DMS153 treated with DMSO at 0.1 percent for 48 hours (cell line): Measurements from ENCODE around the gene NLN.
"Not testable (repeated sequence)": the region's sequence is repeated elsewhere in the genome, so short reads cannot be mapped to it uniquely, and the experiment has no call there.

Experiments
- DNase-seq: peaks from one replicate; lab custom pipeline; 2025; ENCODE audit not compliant: unreplicated experiment; lab: John Stamatoyannopoulos, UW

Gene NLN

GRCh38 chr5:65807494-65807893, 85.5 kb downstream of the NLN start:
- not testable (repeated sequence) for DNase-seq

- DNase-seq = no peak
Observed at GRCh38 chr5:65808251-65808741, 86.3 kb downstream of the NLN start.

- DNase-seq = no peak
Observed at GRCh38 chr5:65808818-65809217, 86.8 kb downstream of the NLN start.

GRCh38 chr5:65809817-65810531, 88.0 kb downstream of the NLN start:
- no peak for DNase-seq

GRCh38 chr5:65811004-65811403, 89.0 kb downstream of the NLN start:
- DNase-seq = no peak

- DNase-seq = no peak
Observed at GRCh38 chr5:65811885-65812284, 89.9 kb downstream of the NLN start.

GRCh38 chr5:65812648-65813047, 90.6 kb downstream of the NLN start:
- no peak for DNase-seq

- no peak for DNase-seq
Observed at GRCh38 chr5:65813174-65813573, 91.2 kb downstream of the NLN start.

- DNase-seq = no peak
Observed at GRCh38 chr5:65815161-65815560, 93.2 kb downstream of the NLN start.

- no peak for DNase-seq
Observed at GRCh38 chr5:65816729-65817128, 94.7 kb downstream of the NLN start.

GRCh38 chr5:65817931-65818330, 95.9 kb downstream of the NLN start:
- DNase-seq = no peak

GRCh38 chr5:65818592-65818991, 96.6 kb downstream of the NLN start:
- DNase-seq = no peak

GRCh38 chr5:65819215-65819904, 97.4 kb downstream of the NLN start:
- DNase-seq = no peak

- DNase-seq = no peak
Observed at GRCh38 chr5:65819905-65820240, 97.9 kb downstream of the NLN start.

GRCh38 chr5:65820373-65820772, 98.4 kb downstream of the NLN start:
- no peak for DNase-seq

- no peak for DNase-seq
Observed at GRCh38 chr5:65821966-65822365, 100.0 kb downstream of the NLN start.

GRCh38 chr5:65822710-65823109, 100.7 kb downstream of the NLN start:
- DNase-seq = no peak

GRCh38 chr5:65823204-65823603, 101.2 kb downstream of the NLN start:
- DNase-seq = no peak

GRCh38 chr5:65823845-65824445, 101.9 kb downstream of the NLN start:
- no peak for DNase-seq

- no peak for DNase-seq
Observed at GRCh38 chr5:65825408-65826328, 103.7 kb downstream of the NLN start.
